NCI-H2081 treated with DMSO at 0.1 percent for 48 hours (cell line): ENCODE data around the gene TRIO.

ENCODE experiments used
- DNase-seq: peaks from one replicate; lab custom pipeline; 2025; lab: John Stamatoyannopoulos, UW

TRIO gene

DNA sequence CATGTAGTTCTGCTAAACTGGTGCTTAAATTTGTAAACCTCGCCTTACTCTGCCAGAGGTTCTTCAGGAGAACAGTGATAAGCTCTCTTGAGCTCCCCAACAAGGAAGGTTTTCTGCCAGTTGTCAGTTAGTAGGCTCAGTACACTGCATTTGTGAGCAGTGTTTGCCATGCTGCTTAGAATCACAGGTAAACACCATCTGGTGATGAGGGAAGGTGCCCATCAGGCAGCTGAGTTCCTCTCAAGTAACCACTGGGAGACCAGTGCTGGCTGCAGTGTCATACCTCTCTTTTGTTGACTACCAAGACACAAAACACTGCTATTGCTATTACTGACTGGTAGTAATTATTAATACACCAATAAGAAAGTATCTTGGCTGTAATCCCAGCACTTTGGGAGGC is 252.3 kb downstream of the TRIO start:
- peak; percentile 13 for DNase-seq

DNA sequence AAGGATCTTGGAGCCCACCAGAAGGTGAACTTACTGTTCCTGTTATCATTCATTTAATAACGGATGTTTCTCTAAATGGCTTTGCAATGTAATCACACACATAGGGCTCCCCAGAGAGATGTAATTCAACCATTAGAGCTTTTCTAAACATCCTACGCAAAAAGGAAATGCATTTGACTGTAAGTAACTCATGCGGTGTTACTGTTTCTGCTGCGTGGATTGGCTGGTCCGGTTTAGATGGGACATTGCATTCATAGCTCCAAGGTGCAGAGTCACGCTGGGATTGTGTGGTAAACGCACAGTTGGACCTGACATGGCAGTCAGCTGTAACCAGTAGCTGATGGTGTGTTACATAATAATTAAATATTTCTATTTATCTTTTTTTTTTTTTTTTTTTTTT is 252.9 kb downstream of the TRIO start:
- no peak for DNase-seq

- no peak for DNase-seq
These were observed 253.6 kb downstream of the TRIO start for GRCh38 chr5:14396737-14397136.

- DNase-seq = no peak
These were observed 254.6 kb downstream of the TRIO start for GRCh38 chr5:14397717-14398116.

DNA sequence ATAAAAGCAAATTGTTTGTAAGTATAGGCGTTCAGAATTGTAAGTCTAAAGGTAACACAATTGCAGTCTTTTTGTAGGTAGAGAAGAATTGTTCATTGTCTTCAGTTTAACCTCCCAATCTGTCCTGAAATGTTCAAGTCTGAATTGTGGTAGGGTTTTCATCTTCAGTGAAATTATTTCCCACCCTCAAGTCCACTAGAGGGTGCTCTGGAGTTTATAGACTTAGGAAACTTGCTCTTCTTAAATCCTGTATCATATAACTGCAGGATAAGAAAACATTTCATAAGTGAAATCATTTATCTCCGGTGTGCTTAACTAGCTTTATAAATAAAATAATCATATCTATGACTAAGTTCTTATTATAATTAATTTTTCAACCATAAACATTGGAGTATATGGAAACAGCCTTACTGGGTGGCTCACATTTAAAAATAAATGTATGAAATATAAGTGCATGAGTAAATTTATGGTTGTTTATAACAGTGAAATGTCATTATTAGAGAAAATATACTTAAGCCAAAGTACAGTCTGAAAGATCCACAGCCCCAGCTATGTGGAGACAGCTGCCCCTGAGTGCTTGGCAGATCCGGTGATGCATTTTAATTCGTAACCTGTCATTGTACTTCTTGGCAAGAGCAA is 256.0 kb downstream of the TRIO start:
- peak; percentile 81 for DNase-seq

- DNase-seq = no peak
These were observed 256.9 kb downstream of the TRIO start for GRCh38 chr5:14400085-14400484.

DNA sequence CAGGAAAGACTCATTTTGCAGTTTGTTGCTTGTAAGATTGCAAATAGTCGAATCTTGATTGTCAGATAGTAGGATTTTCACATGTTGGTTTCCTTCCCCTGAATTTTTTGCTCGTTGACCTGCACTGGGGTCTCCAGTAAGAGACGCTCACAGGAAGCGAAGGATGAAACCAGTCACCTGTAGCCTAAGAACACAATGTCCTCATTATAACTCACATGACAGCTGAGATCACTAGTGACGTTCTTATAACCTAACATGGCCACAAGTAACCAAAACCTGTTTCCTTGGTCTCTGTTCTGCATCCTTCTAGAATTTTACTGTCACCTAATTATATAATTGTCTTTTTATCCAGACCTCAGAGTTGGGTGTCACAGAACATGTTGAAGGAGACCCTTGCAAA is 257.5 kb downstream of the TRIO start:
- DNase-seq = no peak

- DNase-seq = no peak
These were observed 258.5 kb downstream of the TRIO start for GRCh38 chr5:14401639-14402038.

DNA sequence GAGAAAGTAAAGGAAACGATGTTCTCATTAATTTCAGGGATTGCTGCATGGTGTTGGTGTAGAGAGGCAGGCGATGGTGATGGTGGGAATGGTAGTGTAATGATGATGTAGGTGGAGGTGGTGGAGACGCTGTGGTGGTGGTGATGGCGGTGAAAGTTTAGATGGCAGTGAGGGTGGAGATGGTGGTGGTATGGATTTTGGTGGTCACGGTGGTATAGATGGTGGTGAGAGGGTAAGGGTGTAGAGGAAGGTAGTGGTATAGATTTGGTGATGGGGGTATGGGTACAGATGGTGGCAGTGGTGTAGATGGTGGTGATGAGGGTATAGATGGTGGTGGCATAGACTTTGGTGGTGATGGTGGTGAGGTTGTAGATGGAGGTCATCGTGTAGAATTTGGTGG is 259.3 kb downstream of the TRIO start:
- DNase-seq = no peak

DNA sequence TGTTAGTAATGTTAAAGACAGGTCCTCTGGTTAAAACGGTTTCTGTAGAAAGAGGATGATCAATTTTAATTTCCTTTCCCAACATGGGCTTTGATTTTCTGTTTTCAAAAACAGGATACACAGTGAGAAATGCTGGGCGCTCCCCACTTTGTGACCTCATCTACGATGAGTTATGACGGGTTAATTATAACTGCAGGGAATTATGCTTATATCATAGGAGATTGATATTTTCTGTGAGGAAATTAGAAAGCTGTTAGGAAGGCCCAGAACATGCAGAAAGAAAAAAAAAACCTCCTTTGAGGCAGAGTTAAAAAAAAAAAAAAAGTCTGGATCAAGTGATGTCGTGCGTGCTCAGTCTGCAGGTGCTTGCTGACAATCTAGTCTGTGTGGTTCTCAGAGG is 261.6 kb downstream of the TRIO start:
- no peak for DNase-seq

GRCh38 chr5:14405267-14405666 is 262.1 kb downstream of the TRIO start:
- DNase-seq = no peak

GRCh38 chr5:14405706-14406553 is 262.8 kb downstream of the TRIO start:
- DNase-seq = no peak

DNA sequence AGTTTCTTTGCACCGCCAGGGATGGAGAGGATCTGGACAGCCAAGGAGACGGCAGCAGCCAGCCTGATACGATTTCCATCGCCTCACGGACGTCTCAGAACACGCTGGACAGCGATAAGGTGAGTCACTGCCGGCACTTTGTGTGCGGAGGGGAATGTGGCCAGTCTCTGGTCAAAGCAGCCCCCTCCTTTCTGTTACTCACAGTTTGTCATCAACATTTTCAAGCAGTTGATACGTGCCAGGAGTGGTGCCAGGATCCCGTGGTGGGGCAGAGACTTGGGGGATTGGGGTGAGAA is 263.4 kb downstream of the TRIO start:
- no peak for DNase-seq

DNA sequence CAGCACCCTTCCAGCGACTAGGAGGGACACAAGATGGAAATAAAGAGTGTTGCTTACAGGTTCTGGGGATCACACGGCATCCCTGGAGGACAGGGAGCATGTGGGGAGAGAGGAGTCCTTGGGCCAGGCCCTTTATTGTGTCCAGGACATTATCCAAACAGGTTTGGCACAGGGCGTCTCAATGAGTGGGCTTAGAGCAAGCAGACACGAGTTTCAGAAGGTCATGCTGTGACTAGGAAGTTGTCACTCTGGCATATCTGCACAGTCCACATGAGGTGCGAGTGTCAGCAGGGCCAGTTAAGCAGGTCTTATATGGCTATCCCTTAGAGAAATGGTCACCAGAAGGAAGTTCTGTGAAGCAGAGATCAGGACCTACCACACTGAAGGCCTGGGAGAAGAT is 263.9 kb downstream of the TRIO start:
- no peak for DNase-seq

DNA sequence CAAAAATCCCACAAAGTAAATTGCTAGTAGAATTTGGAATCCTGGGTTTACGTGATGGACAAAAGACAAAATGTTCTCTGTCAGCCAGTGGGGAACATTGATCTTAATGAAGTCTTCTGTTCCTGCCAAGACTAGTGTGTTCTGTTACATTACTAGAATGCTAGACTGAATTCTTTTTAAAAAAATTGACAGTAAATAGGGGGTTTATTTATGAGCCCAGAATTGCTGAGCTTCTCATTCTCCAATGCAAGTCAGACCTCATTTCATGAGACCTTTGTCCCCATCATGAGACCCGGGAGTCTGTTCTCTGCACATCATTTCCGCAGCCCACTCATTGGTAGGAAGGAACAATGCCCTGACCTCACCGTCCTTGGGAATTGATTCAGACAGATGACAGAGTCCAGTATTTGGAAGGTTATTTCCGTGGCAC is 264.6 kb downstream of the TRIO start:
- DNase-seq = no peak

DNA sequence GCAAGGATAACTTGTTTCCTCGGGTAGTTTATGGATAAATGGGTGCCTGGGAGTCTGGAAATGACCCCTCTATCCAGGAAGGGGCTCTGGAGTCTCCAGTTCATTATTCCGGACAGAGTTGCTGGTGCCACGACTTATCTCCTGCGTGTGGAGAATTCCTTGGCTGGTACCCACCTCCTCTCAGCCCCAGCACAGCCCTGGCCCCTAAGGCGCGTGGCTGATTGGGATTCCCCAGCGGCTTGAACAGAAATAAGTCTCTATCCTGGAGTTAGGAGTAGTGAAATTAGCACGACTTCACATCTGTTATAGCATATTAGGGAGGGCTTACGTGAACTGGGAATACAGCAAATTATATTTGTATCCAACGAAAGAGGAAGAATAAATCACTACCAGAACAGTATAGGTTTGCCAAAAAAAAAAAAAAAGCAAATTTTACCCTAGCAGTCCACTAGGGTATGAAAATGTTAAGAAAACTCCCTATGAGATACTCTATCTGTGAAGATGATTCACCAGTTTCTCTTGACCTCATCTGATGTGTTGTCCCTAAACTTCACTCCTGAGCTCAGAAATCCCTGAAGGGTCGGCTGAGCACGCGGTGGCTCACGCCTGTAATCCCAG is 265.9 kb downstream of the TRIO start:
- no peak for DNase-seq

GRCh38 chr5:14410068-14410393 is 266.9 kb downstream of the TRIO start:
- DNase-seq = no peak

DNA sequence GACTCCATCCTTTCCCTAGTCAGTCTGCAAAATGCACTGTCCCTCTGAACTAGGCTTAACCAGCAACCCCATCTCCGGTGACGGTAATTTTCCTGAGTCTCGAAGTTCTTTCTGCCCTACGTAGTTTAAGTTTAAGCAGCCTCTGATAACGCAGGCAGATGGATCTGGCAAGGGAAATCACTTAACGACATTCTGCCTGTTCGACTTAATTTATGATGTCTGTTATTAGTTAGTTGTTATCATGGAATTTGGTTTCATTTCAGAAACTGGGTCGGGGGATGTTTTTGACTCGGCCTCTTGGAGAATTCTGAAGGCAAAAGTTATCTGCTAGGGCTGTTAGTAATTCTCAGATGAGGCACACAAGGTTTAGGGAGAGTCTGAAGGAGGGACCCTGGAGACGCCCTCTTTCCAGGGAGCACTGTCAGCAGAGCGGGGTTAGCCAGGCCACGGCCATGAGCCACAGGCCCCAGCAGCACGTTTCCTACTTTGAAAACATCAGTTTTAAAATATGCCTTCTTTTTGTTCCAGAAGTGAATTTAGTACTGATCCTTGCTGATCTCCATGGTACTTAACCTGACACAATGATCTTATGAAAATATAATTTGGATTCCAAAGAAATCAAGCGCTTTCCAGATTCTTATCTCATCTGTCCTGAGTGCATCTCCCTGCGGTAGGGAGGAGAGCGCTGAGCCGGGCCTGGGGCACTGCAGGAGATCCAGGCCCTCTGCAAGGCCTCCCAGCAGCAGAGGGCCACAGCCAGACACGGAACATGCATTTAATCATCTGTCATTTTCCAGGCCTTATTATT is 267.5 kb downstream of the TRIO start:
- no peak for DNase-seq

- DNase-seq = no peak
These were observed 268.1 kb downstream of the TRIO start for GRCh38 chr5:14411216-14411615.

GRCh38 chr5:14413331-14413750 is 270.2 kb downstream of the TRIO start:
- DNase-seq = no peak

DNA sequence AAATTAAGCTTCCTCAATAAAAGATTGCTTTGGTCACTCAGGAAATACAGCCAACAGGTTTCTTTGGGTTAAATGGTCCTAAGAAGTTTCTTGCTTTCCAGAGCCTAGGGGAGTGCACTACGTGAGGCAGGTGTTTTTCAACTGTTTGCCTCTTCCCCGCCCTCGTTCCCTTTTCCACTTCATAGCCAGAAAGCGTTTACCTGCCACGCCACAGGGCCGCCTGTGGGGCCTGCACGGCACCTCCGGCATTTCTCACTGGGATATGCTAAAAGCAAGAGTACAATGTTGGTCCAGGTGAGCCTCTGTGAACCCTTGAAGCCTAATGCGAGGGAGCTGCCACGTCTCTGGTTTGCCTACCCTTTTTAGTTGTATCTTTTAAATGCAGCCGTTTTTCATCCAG is 270.9 kb downstream of the TRIO start:
- no peak for DNase-seq

DNA sequence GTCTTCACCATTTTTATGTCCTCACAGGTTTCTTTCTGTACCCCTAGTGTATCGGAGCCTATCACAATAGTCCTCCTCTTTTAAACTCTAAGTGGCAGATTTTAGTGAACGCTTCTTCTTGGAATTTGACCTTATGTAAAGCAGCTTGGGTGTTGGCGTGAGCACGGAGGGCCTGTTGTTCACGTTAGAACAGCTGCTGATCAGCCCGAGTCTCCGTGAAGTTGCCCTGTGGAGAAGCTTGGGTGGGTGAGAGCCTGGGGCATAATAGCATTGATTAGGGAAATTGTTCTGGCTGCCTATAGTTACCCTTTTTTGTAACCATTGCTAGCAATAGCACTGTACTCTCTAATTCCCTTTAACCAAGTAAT is 271.5 kb downstream of the TRIO start:
- DNase-seq = no peak
